Bone marrow (tissue), 2 donors: ENCODE results near the gene MUC2.

Experiments
- DNase-seq, 2 donors: peaks; one replicate each; lab custom pipeline; 2025; lab: John Stamatoyannopoulos, UW

MUC2 gene

GRCh38 chr11:1051356-1052132 lies 23.1 kb upstream of the MUC2 start:
- no peak for DNase-seq

- DNase-seq, result no peak
Measured at GRCh38 chr11:1052133-1053011, 22.3 kb upstream of the MUC2 start.

- no peak for DNase-seq
Measured at GRCh38 chr11:1053121-1053901, 21.4 kb upstream of the MUC2 start.

GRCh38 chr11:1054143-1055108 lies 20.2 kb upstream of the MUC2 start:
- DNase-seq, result no peak

- DNase-seq, result no peak
Measured at GRCh38 chr11:1055109-1055703, 19.5 kb upstream of the MUC2 start.

- no peak for DNase-seq
Measured at GRCh38 chr11:1055990-1056771, 18.5 kb upstream of the MUC2 start.

- no peak for DNase-seq
Measured at GRCh38 chr11:1057806-1058205, 16.9 kb upstream of the MUC2 start.

GRCh38 chr11:1059759-1060158 lies 14.9 kb upstream of the MUC2 start:
- no peak for DNase-seq

- no peak for DNase-seq
Measured at GRCh38 chr11:1060410-1060809, 14.3 kb upstream of the MUC2 start.

GRCh38 chr11:1060852-1061616 lies 13.6 kb upstream of the MUC2 start:
- DNase-seq, result no peak

- DNase-seq, result no peak
Measured at GRCh38 chr11:1062075-1062820, 12.4 kb upstream of the MUC2 start.

- DNase-seq, result no peak
Measured at GRCh38 chr11:1064167-1064566, 10.5 kb upstream of the MUC2 start.

- no peak for DNase-seq
Measured at GRCh38 chr11:1067812-1068496, 6.7 kb upstream of the MUC2 start.

GRCh38 chr11:1069740-1070139 lies 4.9 kb upstream of the MUC2 start:
- DNase-seq, result no peak

- DNase-seq, result no peak
Measured at GRCh38 chr11:1070594-1071462, 3.8 kb upstream of the MUC2 start.

- DNase-seq, result no peak
Measured at GRCh38 chr11:1071571-1072115, 3.0 kb upstream of the MUC2 start.
